Smooth muscle cell (in vitro differentiated cells): Measurements from ENCODE around the gene LCOR. TPM values are rescaled to one million over a fixed set of nuclear protein-coding genes. Genes with fewer than 3 reads are reported as not detected.

ENCODE experiments used
- DNase-seq: peaks from one replicate; lab custom pipeline; 2025; ENCODE audit not compliant: unreplicated experiment; lab: John Stamatoyannopoulos, UW
- H2AFZ ChIP-seq: fragments of 200-600 bp; sonication (generic); 2 replicates; pipeline ENCODE4 v1.6.0; 2016; ENCODE audit warnings: antibody characterized with exemption, low read depth, mild to moderate bottlenecking
- H3F3A ChIP-seq: fragments of 200-600 bp; sonication (generic); 2 replicates; pipeline ENCODE4 v1.6.0; 2017; ENCODE audit warnings: antibody characterized with exemption, low read depth
- H3K27ac ChIP-seq: fragments of 200-600 bp; sonication (generic); 2 replicates; pipeline ENCODE4 v1.5.1; 2016; ENCODE audit warnings: low read depth, mild to moderate bottlenecking
- H3K27me3 ChIP-seq: fragments of 200-600 bp; sonication (generic); 2 replicates; pipeline ENCODE4 v1.6.1; 2016; ENCODE audit warnings: low read depth, mild to moderate bottlenecking
- H3K36me3 ChIP-seq: fragments of 200-600 bp; sonication (generic); 2 replicates; pipeline ENCODE4 v1.5.1; 2016; ENCODE audit warnings: low read depth
- H3K4me1 ChIP-seq: fragments of 200-600 bp; sonication (generic); 2 replicates; pipeline ENCODE4 v1.5.1; 2016; ENCODE audit warnings: low read depth
- H3K4me2 ChIP-seq: fragments of 200-600 bp; sonication (generic); 2 replicates; pipeline ENCODE4 v1.6.0; 2016; ENCODE audit warnings: mild to moderate bottlenecking
- H3K4me3 ChIP-seq: fragments of 200-600 bp; sonication (generic); 2 replicates; pipeline ENCODE4 v1.5.1; 2016; ENCODE audit warnings: mild to moderate bottlenecking
- H3K79me2 ChIP-seq: fragments of 200-600 bp; sonication (generic); 2 replicates; pipeline ENCODE4 v1.6.0; 2016; ENCODE audit warnings: low read depth, mild to moderate bottlenecking
- H3K9ac ChIP-seq: fragments of 200-600 bp; sonication (generic); 2 replicates; pipeline ENCODE4 v1.6.0; 2016; ENCODE audit warnings: low read depth
- H3K9me3 ChIP-seq: fragments of 200-600 bp; sonication (generic); replicated peaks from 2 replicates; pipeline ENCODE4 v1.5.1; 2016; ENCODE audit warnings: low read depth
- H4K20me1 ChIP-seq: fragments of 200-600 bp; sonication (generic); 2 replicates; pipeline ENCODE4 v1.6.0; 2016; ENCODE audit warnings: low read depth
- CTCF ChIP-seq: fragments of 200-600 bp; sonication (generic); IDR thresholded peaks from 2 replicates; pipeline ENCODE4 v1.5.1; 2017; ENCODE audit warnings: borderline replicate concordance, mild to moderate bottlenecking, antibody characterized with exemption; ENCODE audit not compliant: insufficient read depth, poor library complexity, severe bottlenecking
- WGBS: methylation state at CpG from one replicate; pipeline ENCODE4 v1.1.7; 2016; ENCODE audit warnings: low lambda C conversion rate; 5-methylcytosine and 5-hydroxymethylcytosine counted together
- polyA plus RNA-seq: library from polyadenylated mRNA; unstranded; fragments of >200 nt; fragmentation: Nextera tagmentation; extraction: Ambion mirVana; gene quantifications from 2 replicates; pipeline ENCODE4 v1.2.1, GENCODE V29; 2016
- total RNA-seq: library from RNA; depleted of rRNA; stranded (reverse); fragments of >200 nt; gene quantifications from 2 replicates; pipeline ENCODE4 v1.2.3, GENCODE V29; 2014

The LCOR gene
- total and polyA plus RNA-seq, 2 experiments from 2014 or later = 10.6 to 27.8 TPM

- Histone ChIP-seq H3K79me2 (no peaks in the 10 kb centered on the region), H3K36me3 (no peaks in the 10 kb centered on the region), H3K27me3 (no peaks in the 10 kb centered on the region), H3K4me3 (no peak overlapping the region), H3K27ac (peak overlapping the region; percentile 34), H3K9ac (no peak overlapping the region), H4K20me1 (no peaks in the 10 kb centered on the region), H3F3A (no peaks in the 10 kb centered on the region), H3K4me2 (no peak overlapping the region), H2AFZ (no peak overlapping the region), H3K9me3 (no peaks in the 10 kb centered on the region), H3K4me1 (peaks cover 14% of the 10 kb centered on the region)
- TF ChIP-seq CTCF = no peak
- 74% methylated on average over 13 of the region's 13 CpGs for WGBS
- no peak for DNase-seq
Measured at GRCh38 chr10:97024168-97025073, 192.3 kb downstream of the LCOR start.

GRCh38 chr10:97025613-97026242 is 193.6 kb downstream of the LCOR start:
- Histone ChIP-seq H3K4me1 (peaks cover 4% of the 10 kb centered on the region), H3K4me3 (no peak overlapping the region), H3K27ac (no peak overlapping the region), H3F3A (no peaks in the 10 kb centered on the region), H3K9ac (no peak overlapping the region), H3K4me2 (no peak overlapping the region), H4K20me1 (no peaks in the 10 kb centered on the region), H3K27me3 (no peaks in the 10 kb centered on the region), H2AFZ (no peak overlapping the region), H3K79me2 (no peaks in the 10 kb centered on the region), H3K36me3 (no peaks in the 10 kb centered on the region), H3K9me3 (no peaks in the 10 kb centered on the region)
- 67% methylated on average over 9 of the region's 9 CpGs for WGBS
- TF ChIP-seq CTCF = peak; percentile 66
- no peak for DNase-seq

- Histone ChIP-seq H3K9me3 (no peaks in the 10 kb centered on the region), H3K9ac (no peak overlapping the region), H3K4me2 (no peak overlapping the region), H3K4me1 (no peaks in the 10 kb centered on the region), H3K4me3 (no peak overlapping the region), H3K36me3 (no peaks in the 10 kb centered on the region), H3F3A (no peaks in the 10 kb centered on the region), H2AFZ (no peak overlapping the region), H3K79me2 (no peaks in the 10 kb centered on the region), H4K20me1 (no peaks in the 10 kb centered on the region), H3K27me3 (no peaks in the 10 kb centered on the region), H3K27ac (no peak overlapping the region)
- DNase-seq = no peak
- no peak for TF ChIP-seq CTCF
- WGBS = 81% methylated on average over 2 of the region's 2 CpGs
Measured at GRCh38 chr10:97028126-97028831, 196.2 kb downstream of the LCOR start.
